Activated CD4-positive, alpha-beta T cell treated with anti-CD3 and anti-CD28 coated beads, Interleukin-2, amount 50 U/mL, for 48 hours (primary cell): ENCODE measurements around the gene COG7.
"Not testable (repeated sequence)": the region's sequence is repeated elsewhere in the genome, so short reads cannot be mapped to it uniquely, and the experiment has no call there.

Experiments used
- DNase-seq, 2 experiments: peaks; one replicate each; pipeline ENCODE4 v3.0.0-alpha.2; 2020

COG7 gene

DNA sequence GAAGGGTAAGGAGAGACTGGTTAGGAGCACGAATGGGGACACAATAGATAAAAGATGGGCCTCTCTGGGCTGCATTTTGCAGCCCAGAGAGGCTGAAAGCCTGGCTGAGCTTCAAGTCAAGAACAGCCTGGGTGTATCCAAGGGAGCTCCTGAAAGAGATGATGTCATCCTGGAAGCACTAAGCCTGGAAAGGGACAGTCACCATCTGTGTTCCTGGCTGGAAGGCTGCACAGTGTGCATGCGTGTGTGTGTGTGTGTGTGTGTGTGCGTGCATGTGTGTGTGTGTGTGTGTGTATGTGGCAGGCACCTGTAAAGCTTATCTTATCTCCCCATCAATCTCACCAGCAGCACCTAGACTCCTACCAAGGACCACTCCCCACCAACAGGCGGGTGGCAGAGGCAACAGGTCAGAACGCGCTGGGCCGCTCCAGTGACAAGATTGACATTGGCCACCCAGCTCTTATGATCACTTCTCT, 44.1 kb downstream of the COG7 start:
- DNase-seq, result no peak

DNA sequence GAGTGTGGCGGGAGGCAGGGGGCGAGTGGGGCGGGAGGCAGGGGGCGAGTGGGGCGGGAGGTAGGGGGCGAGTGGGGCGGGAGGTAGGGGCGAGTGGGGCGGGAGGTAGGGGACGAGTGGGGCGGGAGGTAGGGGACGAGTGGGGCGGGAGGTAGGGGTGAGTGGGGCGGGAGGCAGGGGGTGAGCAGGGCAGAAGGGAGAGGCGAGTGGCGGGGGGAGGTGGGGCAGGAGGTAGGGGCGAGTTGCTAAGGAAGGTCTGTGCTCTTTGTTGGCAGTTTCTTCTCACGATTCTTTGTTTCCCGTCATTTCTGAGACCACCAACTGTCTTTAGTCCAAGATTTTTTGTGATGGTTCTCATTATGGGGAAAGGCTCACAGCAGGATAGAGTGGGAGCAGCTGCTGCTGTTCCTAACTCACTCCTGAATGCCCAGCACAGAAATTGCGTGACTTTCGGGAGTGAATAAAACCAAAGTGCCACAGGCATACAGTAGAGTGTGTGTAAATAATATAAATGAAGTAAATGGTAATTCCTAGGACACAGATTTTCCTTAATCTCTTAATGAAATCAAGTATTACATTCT, 44.7 kb downstream of the COG7 start:
- no peak for DNase-seq

DNA sequence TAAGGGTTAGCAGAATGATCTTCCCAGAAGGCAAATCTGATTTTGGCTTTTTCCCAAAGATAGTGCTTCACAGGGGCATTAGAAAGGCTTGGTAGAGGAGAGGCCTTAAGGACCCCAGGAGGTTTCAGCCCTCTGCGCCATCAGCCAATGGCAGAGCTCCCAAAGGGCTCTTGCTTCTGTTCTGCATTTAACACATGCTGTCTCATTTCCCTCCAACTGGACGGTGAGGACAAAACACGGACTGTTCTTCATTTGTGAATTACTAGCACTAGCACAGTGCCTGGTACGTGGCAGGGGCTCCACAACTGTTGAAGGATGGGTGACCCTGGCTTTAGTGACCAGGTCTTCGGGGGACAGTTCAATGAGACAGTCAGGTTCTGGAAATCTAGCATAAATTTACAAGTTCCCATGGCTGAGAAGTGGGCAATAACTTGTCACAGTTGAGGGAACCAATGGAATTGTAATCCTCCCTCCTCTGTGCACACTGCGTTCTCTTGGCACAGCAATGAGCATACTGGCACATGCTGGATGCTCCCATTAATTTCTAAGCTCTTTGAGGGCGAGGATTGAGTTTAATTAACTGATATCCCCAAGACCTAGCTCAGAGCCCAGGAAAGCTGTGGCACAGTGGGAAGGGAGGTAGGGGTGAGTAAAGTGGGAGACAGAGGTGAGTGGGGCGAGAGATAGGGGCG, 45.4 kb downstream of the COG7 start:
- no peak for DNase-seq

DNA sequence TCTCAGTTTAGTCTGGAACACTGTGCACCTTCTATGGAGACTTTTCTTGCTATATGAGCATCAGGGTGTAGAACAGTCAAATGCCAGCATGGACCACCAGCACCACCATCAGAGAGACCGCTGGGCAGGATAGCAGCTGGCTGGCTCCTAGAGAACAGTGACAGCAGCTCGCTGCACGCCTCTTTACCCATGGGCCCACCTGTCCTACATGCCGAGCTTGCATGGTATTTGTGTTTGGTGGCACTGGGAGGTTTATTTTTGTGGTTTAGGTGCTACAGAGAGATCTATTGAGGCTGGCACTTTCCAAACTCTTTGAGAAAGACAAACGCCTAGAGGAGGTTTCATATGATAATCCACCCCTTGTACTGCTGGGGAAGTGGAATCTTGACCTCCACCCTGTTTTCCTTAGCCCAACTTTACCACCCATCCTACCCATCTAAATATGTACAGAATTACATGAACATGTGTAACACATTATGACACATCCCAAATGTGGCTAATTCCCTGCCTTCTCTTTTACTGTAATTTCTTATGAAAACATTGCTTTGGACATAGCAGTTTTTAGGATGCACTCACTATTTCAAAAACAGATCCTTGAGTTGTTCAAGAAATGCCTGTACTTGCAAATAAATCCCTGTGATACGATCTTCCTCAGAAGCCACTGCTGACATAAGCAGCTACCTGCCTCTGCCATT, 46.3 kb downstream of the COG7 start:
- no peak for DNase-seq

DNA sequence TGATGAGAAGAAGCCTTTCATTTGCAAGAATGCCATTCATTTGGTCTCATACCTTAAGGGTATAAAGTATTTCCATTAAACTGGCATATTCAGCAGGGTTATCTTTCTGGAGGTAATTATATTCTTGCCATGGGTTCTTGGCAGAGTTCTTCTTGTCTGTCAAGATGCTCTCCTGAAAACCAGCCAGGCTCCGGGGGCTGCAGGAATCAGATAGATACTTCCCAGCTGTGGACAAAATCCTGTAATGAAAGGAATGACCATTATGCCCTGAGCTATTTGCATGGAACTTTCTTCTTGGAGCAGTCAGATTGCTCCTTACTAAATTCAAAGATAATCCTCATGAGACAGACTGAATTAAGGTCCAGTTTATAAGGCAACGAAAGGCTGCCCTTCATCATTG, 47.0 kb downstream of the COG7 start:
- no peak for DNase-seq

DNA sequence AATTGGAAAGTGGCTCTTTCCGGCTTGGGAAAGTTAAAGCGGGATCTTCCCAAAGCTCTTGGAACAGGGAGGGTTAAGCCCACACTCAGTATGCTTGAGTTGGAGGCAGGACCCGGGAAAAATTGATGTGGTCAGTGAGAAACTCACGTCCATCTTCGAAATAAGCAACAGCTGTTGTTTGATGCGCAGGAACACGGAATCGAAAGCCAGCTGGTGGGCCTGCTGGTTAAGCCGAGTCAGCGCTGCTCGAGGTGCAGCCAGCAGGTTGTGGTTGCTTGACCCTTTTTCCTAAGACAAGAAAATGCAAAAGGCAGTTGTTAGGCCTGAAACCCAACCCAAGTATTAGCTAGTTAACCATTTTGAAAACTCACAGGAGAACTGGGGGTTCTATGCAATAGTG, 49.4 kb downstream of the COG7 start:
- no peak for DNase-seq

- no peak for DNase-seq
These were observed 50.9 kb downstream of the COG7 start for GRCh38 chr16:23402100-23402499.

DNA sequence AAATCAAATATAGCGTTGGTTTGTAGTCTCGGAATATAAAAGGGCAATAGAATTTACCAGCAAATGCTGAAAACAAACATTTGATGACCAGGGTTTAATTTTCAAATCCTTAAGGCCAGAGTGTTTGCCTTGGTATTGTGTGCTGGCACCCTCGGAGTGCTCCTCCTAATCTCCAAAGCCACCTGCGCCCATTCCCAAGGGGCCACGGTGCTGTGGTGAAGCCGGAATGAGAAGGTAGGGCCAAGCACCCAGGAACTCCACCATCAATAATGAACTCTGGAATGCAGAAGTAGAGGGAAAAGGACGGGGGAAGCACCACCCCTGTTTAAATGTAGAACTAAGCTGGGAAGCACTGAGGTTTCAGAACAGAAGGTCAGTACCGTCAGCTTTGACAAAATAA, 51.9 kb downstream of the COG7 start:
- no peak for DNase-seq

- DNase-seq, result not testable (repeated sequence)
These were observed 52.5 kb downstream of the COG7 start for GRCh38 chr16:23400447-23400846.

DNA sequence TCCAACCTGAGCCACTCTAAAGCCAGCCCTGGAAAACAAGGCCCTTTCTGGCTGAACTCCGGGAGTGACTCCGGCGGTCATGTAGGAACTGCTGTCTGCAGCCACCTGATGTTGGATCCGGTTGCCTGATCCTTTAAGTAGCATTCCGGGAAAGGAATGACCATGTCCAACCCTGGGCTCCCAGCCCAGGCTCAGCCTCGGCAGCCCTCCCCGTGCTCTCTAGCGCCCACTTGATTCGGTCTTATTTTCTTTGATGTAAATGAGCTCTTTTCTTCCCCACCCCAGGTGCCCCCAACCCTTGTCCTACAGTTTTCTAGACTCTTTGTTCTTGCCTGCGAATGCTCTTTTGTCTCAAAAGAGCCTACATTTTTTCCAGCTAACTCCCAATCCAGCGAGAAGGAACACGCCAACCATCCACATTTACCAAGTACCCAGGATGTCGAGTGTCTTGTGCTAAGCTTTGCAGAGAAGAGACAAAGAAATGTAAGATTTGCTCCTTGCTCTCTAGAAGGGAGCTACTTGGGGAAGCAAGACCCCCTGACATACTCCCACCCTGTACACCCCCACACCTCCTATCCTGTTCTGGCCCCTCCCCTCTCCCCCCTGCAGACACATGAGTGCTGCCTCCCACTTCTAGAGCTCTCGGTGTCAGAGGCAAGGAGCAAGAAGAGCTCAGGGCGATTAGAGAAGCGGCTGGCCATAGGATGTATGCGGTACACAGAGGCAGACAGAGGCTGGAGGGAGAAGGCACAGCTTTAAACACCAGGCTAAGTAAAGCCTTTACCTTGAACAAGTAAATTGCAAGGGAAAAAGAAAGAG, 53.8 kb downstream of the COG7 start:
- no peak for DNase-seq

DNA sequence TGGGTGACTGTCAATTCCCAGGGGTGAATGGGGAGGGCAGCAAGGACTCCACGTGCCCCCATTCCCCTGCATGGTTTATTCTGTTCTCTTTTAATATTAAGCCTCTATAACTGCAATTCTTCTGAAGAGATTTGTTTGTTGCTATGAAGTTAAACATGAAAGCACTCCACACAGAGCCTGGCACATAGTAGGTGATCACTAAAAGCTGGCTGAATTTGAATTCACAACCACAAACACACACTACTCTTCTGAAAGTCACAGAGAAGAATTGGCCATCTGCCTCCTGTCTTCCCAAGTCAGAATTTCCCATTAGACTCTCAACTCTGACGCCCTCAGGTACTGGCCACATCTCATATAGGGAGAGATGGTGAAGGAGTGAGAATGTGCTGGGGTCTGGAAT, 55.5 kb downstream of the COG7 start:
- DNase-seq, result no peak

DNA sequence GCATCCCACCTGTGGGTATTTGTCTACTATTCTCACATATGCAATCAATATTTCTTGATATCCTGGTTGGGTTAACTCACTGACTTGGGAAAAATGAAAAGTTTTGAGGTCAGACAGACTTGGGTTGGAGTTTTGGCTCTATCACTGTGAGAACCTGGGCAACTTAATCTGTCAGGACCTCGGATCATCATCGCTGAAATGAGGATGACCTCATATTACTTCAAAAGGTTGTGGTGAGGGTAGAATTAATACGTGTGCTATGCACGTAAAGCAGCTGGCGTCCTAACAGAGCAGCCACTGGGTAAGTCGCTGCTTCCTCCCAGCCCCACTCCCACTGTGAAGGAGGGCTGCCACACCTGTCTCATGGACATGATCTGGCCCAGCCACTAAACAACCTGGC, 57.3 kb downstream of the COG7 start:
- DNase-seq, result no peak

- no peak for DNase-seq
These were observed 58.7 kb downstream of the COG7 start for GRCh38 chr16:23394141-23394831.

GRCh38 chr16:23392223-23392600, 60.8 kb downstream of the COG7 start:
- DNase-seq, result no peak

GRCh38 chr16:23391381-23392222, 61.4 kb downstream of the COG7 start:
- no peak for DNase-seq

DNA sequence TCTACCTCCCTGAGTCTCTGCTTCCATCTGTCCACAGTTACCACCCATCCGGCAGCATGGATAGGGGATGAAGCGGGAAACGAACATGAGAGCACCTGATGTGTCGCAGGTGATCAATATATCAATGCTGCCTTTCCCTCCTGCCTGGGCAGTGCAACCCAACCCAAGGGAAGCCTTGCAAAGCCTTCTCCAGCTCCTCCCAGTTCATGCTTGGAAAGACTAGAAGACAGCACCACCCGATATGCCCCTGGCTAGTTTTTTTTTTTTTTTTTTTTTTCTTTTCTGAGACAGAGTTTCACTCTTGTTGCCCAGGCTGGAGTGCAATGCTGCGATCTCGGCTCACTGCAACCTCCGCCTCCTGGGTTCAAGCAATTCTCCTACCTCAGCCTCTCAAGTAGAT, 63.1 kb downstream of the COG7 start:
- DNase-seq, result not testable (repeated sequence)

DNA sequence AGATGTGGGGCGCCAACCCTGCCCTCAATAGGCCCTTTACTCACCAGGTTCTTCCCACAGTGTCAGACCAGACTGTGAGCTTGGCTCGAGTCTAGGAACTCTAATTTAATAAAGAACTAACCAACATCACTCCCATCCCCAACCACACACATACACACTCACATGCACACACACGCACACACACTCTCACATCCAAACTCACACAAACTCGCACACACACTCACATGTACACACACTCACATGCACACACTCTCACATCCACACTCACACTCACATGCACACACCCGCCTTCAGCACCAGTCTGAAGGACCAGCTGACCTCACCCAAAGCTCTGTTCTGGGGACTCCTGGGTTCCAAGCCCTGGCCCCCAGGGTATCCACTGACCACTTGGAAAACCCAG, 63.8 kb downstream of the COG7 start:
- no peak for DNase-seq

- no peak for DNase-seq
These were observed 64.2 kb downstream of the COG7 start for GRCh38 chr16:23388786-23389185.

DNA sequence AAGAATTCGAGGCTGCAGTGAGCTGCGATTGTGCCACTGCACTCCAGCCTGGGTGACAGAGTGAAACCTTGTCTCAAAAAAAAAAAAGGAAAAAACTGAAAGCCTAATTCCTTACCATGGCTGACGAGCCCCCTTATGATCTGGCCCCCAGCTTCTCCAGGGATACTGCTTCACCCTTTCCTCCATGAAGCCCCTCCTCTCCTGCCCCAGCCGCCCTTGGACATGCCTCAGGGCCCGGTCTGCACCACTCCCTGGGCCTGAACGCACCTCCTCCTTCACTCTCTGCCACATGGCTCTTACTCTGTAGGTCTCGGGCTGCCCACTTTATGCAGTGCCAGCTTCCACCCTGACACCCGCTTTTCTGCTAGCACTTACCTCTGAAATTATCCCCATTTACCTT, 65.3 kb downstream of the COG7 start:
- no peak for DNase-seq

DNA sequence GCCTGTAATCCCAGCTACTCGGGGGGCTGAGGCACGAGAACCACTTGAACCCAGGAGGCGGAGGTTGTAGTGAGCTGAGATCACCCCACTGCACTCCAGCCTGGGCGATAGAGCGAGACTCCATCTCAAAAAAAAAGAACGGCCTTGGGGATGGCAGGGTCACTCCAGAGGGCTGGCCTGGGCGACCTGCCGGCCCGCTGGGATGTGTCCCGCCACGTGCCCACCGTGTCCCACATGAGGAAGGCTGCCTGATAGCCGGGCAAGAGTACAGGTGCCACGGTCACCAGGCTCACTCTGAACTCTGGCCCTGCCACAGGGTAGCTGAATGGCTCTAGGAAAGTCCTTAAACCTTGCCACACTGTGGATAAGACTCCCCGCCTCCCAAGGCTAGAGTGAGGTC, 67.5 kb downstream of the COG7 start:
- no peak for DNase-seq

GRCh38 chr16:23384878-23385277, 68.1 kb downstream of the COG7 start:
- no peak for DNase-seq

- no peak for DNase-seq
These were observed 69.1 kb downstream of the COG7 start for GRCh38 chr16:23383881-23384280.
